ENCODE data around the gene CMTM4. TPM values are rescaled to one million over a fixed set of nuclear protein-coding genes. Genes with fewer than 3 reads are reported as not detected.

CMTM4 gene
- total and polyA plus RNA-seq, 2 experiments from 2014 or later: 14.1 to 77.0 TPM

DNA sequence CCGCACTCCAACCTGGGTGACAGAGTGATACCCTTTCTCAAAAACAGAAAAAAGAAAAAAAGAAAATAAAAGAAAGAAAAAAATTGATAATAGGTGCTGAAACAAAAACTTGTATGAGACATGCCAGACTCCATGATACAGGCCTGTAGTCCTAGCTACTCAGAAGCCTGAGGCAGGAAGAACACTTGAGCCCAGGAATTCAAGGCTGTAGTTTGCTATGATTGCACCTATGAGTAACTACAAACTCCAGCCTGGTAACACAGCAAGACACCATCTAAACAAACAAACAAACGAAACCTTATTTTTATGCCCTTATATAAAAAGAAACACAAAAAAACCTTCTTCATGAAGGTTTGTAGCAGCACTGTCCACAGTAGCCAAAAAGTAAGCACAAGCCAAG is 5.0 kb upstream of the CMTM4 start:
- no peaks in the 10 kb centered on the region for H3K36me3 ChIP-seq (ENCODE audit: insufficient read depth)
- Mint-ChIP-seq H3K9me3 (no peaks in the 10 kb centered on the region), H3K36me3 (ENCODE audit: low read depth) (no peaks in the 10 kb centered on the region), H3K4me1 (peaks cover 8% of the 10 kb centered on the region; the same call in 2 of the 3 replicates), H3K4me3 (no peak overlapping the region), H3K27ac (no peak overlapping the region), H3K27me3 (ENCODE audit: insufficient read depth, low read depth, poor library complexity) (peaks cover under 1% of the 10 kb centered on the region)
- H3F3A ChIP-seq (replicated peaks; ENCODE audit: low read depth): no peaks in the 10 kb centered on the region
- no peak overlapping the region for H3K4me3 ChIP-seq
- TF ChIP-seq EZH2phosphoT487 (IDR thresholded peaks at IDR 0.05; ENCODE audit: unreplicated experiment): no peak
- no peak for TF ChIP-seq CREB1 (CRISPR knock-in tag; IDR thresholded peaks at IDR 0.05; ENCODE audit: low read depth)
- TF ChIP-seq ZNF331 (CRISPR knock-in tag; IDR thresholded peaks at IDR 0.05; ENCODE audit: low read depth): no peak
- TF ChIP-seq CTCF (conservative IDR thresholded peaks at IDR 0.05; ENCODE audit: low read depth in 2 of 2): no peak
- no peak for TF ChIP-seq EZH2 (IDR thresholded peaks at IDR 0.05; ENCODE audit: low read depth, unreplicated experiment)
- no peak for TF ChIP-seq ETS1 (IDR thresholded peaks at IDR 0.05)
- TF ChIP-seq, protein P1, sequence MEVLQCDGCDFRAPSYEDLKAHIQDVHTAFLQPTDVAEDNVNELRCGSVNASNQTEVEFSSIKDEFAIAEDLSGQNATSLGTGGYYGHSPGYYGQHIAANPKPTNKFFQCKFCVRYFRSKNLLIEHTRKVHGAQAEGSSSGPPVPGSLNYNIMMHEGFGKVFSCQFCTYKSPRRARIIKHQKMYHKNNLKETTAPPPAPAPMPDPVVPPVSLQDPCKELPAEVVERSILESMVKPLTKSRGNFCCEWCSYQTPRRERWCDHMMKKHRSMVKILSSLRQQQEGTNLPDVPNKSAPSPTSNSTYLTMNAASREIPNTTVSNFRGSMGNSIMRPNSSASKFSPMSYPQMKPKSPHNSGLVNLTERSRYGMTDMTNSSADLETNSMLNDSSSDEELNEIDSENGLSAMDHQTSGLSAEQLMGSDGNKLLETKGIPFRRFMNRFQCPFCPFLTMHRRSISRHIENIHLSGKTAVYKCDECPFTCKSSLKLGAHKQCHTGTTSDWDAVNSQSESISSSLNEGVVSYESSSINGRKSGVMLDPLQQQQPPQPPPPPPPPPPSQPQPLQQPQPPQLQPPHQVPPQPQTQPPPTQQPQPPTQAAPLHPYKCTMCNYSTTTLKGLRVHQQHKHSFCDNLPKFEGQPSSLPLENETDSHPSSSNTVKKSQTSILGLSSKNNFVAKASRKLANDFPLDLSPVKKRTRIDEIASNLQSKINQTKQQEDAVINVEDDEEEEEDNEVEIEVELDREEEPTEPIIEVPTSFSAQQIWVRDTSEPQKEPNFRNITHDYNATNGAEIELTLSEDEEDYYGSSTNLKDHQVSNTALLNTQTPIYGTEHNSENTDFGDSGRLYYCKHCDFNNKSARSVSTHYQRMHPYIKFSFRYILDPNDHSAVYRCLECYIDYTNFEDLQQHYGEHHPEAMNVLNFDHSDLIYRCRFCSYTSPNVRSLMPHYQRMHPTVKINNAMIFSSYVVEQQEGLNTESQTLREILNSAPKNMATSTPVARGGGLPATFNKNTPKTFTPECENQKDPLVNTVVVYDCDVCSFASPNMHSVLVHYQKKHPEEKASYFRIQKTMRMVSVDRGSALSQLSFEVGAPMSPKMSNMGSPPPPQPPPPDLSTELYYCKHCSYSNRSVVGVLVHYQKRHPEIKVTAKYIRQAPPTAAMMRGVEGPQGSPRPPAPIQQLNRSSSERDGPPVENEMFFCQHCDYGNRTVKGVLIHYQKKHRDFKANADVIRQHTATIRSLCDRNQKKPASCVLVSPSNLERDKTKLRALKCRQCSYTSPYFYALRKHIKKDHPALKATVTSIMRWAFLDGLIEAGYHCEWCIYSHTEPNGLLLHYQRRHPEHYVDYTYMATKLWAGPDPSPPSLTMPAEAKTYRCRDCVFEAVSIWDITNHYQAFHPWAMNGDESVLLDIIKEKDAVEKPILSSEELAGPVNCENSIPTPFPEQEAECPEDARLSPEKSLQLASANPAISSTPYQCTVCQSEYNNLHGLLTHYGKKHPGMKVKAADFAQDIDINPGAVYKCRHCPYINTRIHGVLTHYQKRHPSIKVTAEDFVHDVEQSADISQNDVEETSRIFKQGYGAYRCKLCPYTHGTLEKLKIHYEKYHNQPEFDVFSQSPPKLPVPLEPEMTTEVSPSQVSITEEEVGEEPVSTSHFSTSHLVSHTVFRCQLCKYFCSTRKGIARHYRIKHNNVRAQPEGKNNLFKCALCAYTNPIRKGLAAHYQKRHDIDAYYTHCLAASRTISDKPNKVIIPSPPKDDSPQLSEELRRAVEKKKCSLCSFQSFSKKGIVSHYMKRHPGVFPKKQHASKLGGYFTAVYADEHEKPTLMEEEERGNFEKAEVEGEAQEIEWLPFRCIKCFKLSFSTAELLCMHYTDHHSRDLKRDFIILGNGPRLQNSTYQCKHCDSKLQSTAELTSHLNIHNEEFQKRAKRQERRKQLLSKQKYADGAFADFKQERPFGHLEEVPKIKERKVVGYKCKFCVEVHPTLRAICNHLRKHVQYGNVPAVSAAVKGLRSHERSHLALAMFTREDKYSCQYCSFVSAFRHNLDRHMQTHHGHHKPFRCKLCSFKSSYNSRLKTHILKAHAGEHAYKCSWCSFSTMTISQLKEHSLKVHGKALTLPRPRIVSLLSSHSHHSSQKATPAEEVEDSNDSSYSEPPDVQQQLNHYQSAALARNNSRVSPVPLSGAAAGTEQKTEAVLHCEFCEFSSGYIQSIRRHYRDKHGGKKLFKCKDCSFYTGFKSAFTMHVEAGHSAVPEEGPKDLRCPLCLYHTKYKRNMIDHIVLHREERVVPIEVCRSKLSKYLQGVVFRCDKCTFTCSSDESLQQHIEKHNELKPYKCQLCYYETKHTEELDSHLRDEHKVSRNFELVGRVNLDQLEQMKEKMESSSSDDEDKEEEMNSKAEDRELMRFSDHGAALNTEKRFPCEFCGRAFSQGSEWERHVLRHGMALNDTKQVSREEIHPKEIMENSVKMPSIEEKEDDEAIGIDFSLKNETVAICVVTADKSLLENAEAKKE (CRISPR knock-in tag; IDR thresholded peaks at IDR 0.05): no peak
- no peak for TF ChIP-seq JUNB (IDR thresholded peaks at IDR 0.05; ENCODE audit: unreplicated experiment)
- H3K9me2 ChIP-seq (ENCODE audit: insufficient read depth): no peaks in the 10 kb centered on the region
- no peak for ATAC-seq
- H3K4me1 ChIP-seq (ENCODE audit: insufficient read depth): peaks cover 3% of the 10 kb centered on the region; the same call in 1 of the 2 replicates
- no peaks in the 10 kb centered on the region for H4K20me1 ChIP-seq (replicated peaks; ENCODE audit: insufficient read depth)
- peaks cover 8% of the 10 kb centered on the region; the same call in 1 of the 2 replicates for H3K27me3 ChIP-seq (ENCODE audit: insufficient read depth)
- no peaks in the 10 kb centered on the region for H3K79me2 ChIP-seq (replicated peaks; ENCODE audit: insufficient read depth)
- no peak overlapping the region for H3K4me2 ChIP-seq
- no peak overlapping the region for H3K27ac ChIP-seq (ENCODE audit: low read depth)
- DNase-seq (ENCODE audit: low spot score): no peak
- H2AFZ ChIP-seq: no peak overlapping the region

All from GM23338 (cell line).